OCI-LY1 (cell line): ENCODE results near the gene HLCS.

ENCODE experiments used
- H2AFZ ChIP-seq: fragments of 200-600 bp; sonication (generic), shearing (Covaris generic); 2 replicates; pipeline ENCODE4 v1.6.0; 2014; ENCODE audit warnings: antibody characterized with exemption, mild to moderate bottlenecking, low read length
- H3F3A ChIP-seq: fragments of 200-600 bp; sonication (generic), shearing (Covaris generic); 2 replicates; pipeline ENCODE4 v1.6.0; 2014; ENCODE audit warnings: mild to moderate bottlenecking, antibody characterized with exemption, low read length, moderate library complexity; ENCODE audit not compliant: insufficient read depth
- H3K27ac ChIP-seq: fragments of 200-600 bp; sonication (generic); 2 replicates; pipeline ENCODE4 v1.5.1; 2014; ENCODE audit warnings: low read length, mixed run types, mild to moderate bottlenecking, low read depth; ENCODE audit not compliant: poor library complexity, severe bottlenecking
- H3K27me3 ChIP-seq: fragments of 200-600 bp; sonication (generic); 2 replicates; pipeline ENCODE4 v1.6.0; 2014; ENCODE audit warnings: antibody characterized with exemption, mild to moderate bottlenecking, low read length, moderate library complexity; ENCODE audit not compliant: insufficient read depth
- H3K36me3 ChIP-seq: fragments of 200-600 bp; sonication (generic); 2 replicates; pipeline ENCODE4 v1.6.1; 2014; ENCODE audit warnings: mild to moderate bottlenecking, antibody characterized with exemption, low read length, moderate library complexity, mixed read lengths; ENCODE audit not compliant: insufficient read depth
- H3K4me1 ChIP-seq: fragments of 200-600 bp; sonication (generic); 2 replicates; pipeline ENCODE4 v1.5.1; 2014; ENCODE audit warnings: mild to moderate bottlenecking, low read length, moderate library complexity; ENCODE audit not compliant: insufficient read depth, severe bottlenecking
- H3K4me2 ChIP-seq: fragments of 200-600 bp; sonication (generic), shearing (Covaris generic); 2 replicates; pipeline ENCODE4 v1.6.1; 2014; ENCODE audit warnings: low read length
- H3K4me3 ChIP-seq: fragments of 200-600 bp; sonication (generic); 2 replicates; pipeline ENCODE4 v1.5.1; 2014; ENCODE audit warnings: low read length, low read depth, mild to moderate bottlenecking, mixed read lengths; ENCODE audit not compliant: poor library complexity, severe bottlenecking
- H3K79me2 ChIP-seq: fragments of 200-600 bp; shearing (Covaris generic); 2 replicates; pipeline ENCODE4 v1.6.1; 2016; ENCODE audit warnings: mixed run types, low read length, mixed read lengths; ENCODE audit not compliant: insufficient read depth
- H3K9ac ChIP-seq: fragments of 200-600 bp; sonication (generic), shearing (Covaris generic); 2 replicates; pipeline ENCODE4 v1.6.1; 2014; ENCODE audit warnings: mild to moderate bottlenecking, low read length, mixed read lengths
- H3K9me2 ChIP-seq: fragments of 200-600 bp; sonication (generic), shearing (Covaris generic); 2 replicates; pipeline ENCODE4 v1.6.1; 2014; ENCODE audit warnings: low read depth, mild to moderate bottlenecking, low read length, mixed read lengths
- H3K9me3 ChIP-seq: fragments of 200-600 bp; shearing (Covaris generic); 2 replicates; pipeline ENCODE4 v1.6.1; 2014; ENCODE audit warnings: low read length, mixed read lengths
- H4K20me1 ChIP-seq: fragments of 200-600 bp; sonication (generic), shearing (Covaris generic); 2 replicates; pipeline ENCODE4 v1.6.0; 2016; ENCODE audit warnings: mild to moderate bottlenecking, low read length; ENCODE audit not compliant: insufficient read depth
- CTCF ChIP-seq: fragments of 200-600 bp; sonication (generic), shearing (Covaris generic); IDR thresholded peaks from 2 replicates; pipeline ENCODE4 v1.5.1; 2017; ENCODE audit warnings: mild to moderate bottlenecking, antibody characterized with exemption, low read length, moderate library complexity, mixed read lengths
- EZH2 ChIP-seq: fragments of 200-600 bp; sonication (generic), shearing (Covaris generic); IDR thresholded peaks from 2 replicates; pipeline ENCODE4 v1.8.0; 2017; ENCODE audit warnings: borderline replicate concordance, mixed run types, mild to moderate bottlenecking, antibody characterized with exemption, low read length, moderate library complexity, mixed read lengths

HLCS gene

GRCh38 chr21:36815284-36815683 is 151.2 kb downstream of the HLCS start:
- Histone ChIP-seq H3F3A (no peaks in the 10 kb centered on the region), H3K4me3 (no peak overlapping the region), H3K27me3 (no peaks in the 10 kb centered on the region), H2AFZ (no peak overlapping the region), H3K4me2 (no peak overlapping the region), H3K79me2 (no peaks in the 10 kb centered on the region), H3K36me3 (no peaks in the 10 kb centered on the region), H3K9ac (no peak overlapping the region), H3K9me3 (no peaks in the 10 kb centered on the region), H3K9me2 (no peaks in the 10 kb centered on the region), H4K20me1 (no peaks in the 10 kb centered on the region), H3K27ac (no peak overlapping the region), H3K4me1 (no peaks in the 10 kb centered on the region)
- no peak for TF ChIP-seq CTCF
- no peak for TF ChIP-seq EZH2

GRCh38 chr21:36813052-36813451 is 153.4 kb downstream of the HLCS start:
- H3K4me2 ChIP-seq, result no peak overlapping the region
- H3K9ac ChIP-seq, result no peak overlapping the region
- H3K27ac ChIP-seq, result no peak overlapping the region
- H3K9me2 ChIP-seq, result no peaks in the 10 kb centered on the region
- no peaks in the 10 kb centered on the region for H3F3A ChIP-seq
- TF ChIP-seq EZH2 (no peak), CTCF (no peak)
- no peaks in the 10 kb centered on the region for H3K79me2 ChIP-seq
- H3K36me3 ChIP-seq, result no peaks in the 10 kb centered on the region
- H3K27me3 ChIP-seq, result no peaks in the 10 kb centered on the region
- H3K4me1 ChIP-seq, result no peaks in the 10 kb centered on the region
- H3K9me3 ChIP-seq, result no peaks in the 10 kb centered on the region
- H2AFZ ChIP-seq, result no peak overlapping the region
- H3K4me3 ChIP-seq, result no peak overlapping the region
- H4K20me1 ChIP-seq, result no peaks in the 10 kb centered on the region

GRCh38 chr21:36811762-36812161 is 154.7 kb downstream of the HLCS start:
- no peaks in the 10 kb centered on the region for H3K79me2 ChIP-seq
- no peak overlapping the region for H2AFZ ChIP-seq
- no peak overlapping the region for H3K4me2 ChIP-seq
- no peaks in the 10 kb centered on the region for H3F3A ChIP-seq
- H3K9ac ChIP-seq, result no peak overlapping the region
- no peaks in the 10 kb centered on the region for H3K4me1 ChIP-seq
- H3K27me3 ChIP-seq, result no peaks in the 10 kb centered on the region
- no peaks in the 10 kb centered on the region for H3K9me2 ChIP-seq
- TF ChIP-seq EZH2 (no peak), CTCF (no peak)
- no peaks in the 10 kb centered on the region for H3K36me3 ChIP-seq
- H3K27ac ChIP-seq, result no peak overlapping the region
- H4K20me1 ChIP-seq, result no peaks in the 10 kb centered on the region
- no peak overlapping the region for H3K4me3 ChIP-seq
- no peaks in the 10 kb centered on the region for H3K9me3 ChIP-seq
